ENCODE data around the gene KATNIP.

DNA sequence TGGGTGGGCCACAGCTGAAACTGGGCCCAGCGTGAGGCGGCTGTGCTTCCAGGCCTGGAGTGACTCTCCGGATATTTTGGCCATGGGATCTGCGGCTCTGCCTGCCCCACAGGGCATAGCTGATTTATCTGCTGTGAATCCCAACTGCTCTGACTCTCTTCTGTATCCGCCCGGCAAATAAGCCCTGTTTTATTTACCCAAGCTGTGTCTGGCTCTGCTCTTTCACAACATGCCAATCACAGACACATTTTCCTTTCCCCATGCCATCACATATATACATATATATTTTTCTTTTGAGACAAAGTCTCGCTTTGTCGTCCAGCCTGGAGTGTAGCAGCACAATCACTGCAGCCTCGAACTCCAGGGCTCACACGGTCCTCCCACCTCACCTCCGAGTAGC, 33.6 kb upstream of the KATNIP start:
- TF ChIP-seq, protein P1, sequence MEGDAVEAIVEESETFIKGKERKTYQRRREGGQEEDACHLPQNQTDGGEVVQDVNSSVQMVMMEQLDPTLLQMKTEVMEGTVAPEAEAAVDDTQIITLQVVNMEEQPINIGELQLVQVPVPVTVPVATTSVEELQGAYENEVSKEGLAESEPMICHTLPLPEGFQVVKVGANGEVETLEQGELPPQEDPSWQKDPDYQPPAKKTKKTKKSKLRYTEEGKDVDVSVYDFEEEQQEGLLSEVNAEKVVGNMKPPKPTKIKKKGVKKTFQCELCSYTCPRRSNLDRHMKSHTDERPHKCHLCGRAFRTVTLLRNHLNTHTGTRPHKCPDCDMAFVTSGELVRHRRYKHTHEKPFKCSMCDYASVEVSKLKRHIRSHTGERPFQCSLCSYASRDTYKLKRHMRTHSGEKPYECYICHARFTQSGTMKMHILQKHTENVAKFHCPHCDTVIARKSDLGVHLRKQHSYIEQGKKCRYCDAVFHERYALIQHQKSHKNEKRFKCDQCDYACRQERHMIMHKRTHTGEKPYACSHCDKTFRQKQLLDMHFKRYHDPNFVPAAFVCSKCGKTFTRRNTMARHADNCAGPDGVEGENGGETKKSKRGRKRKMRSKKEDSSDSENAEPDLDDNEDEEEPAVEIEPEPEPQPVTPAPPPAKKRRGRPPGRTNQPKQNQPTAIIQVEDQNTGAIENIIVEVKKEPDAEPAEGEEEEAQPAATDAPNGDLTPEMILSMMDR (optimal IDR thresholded peaks at IDR 0.05 in 1 of 3, IDR thresholded peaks at IDR 0.05 in 1 of 3, conservative IDR thresholded peaks at IDR 0.05 in 1 of 3; ENCODE audit: extremely low read depth in 1 of 3, insufficient read depth in 2 of 3, low read length in 3 of 3), result no peak
- no peak for TF ChIP-seq EZH2 (IDR thresholded peaks at IDR 0.05; ENCODE audit: low read length)
